K562 (cell line): ENCODE results near the gene QSOX2. TPM values are rescaled to one million over a fixed set of nuclear protein-coding genes. Genes with fewer than 3 reads are reported as not detected.

Experiments used
- ATF1 ChIP-seq, 2 experiments: fragments of 450-650 bp in 1 of 2; IDR thresholded peaks; 2 replicates each; pipeline ENCODE4 v1.6.1; 2016; ENCODE audit warnings: missing compliant biosample characterization in 1 of 2, missing genetic modification characterization in 1 of 2
- EZH2 ChIP-seq: IDR thresholded peaks from 2 replicates; pipeline ENCODE4 v1.6.1; 2012; ENCODE audit warnings: low read depth, mild to moderate bottlenecking, inconsistent platforms, low read length, borderline replicate concordance
- GATA2 ChIP-seq: sonication (generic); formaldehyde crosslinking; IDR thresholded peaks from 2 replicates; pipeline ENCODE4 v1.4.0; 2020; ENCODE audit warnings: mild to moderate bottlenecking, missing genetic modification reagents
- KLF13 ChIP-seq: fragments of 450-650 bp; IDR thresholded peaks from 2 replicates; pipeline ENCODE4 v1.6.1; 2016; ENCODE audit warnings: missing genetic modification characterization, low read depth, mild to moderate bottlenecking, missing compliant biosample characterization, moderate library complexity, borderline replicate concordance
- PCBP1 ChIP-seq: fragments of 200-400 bp; formaldehyde crosslinking; IDR thresholded peaks from 2 replicates; pipeline ENCODE4 v1.6.1; 2018; ENCODE audit warnings: mild to moderate bottlenecking, low read depth, low read length; ENCODE audit not compliant: poor library complexity, severe bottlenecking
- polyA plus RNA-seq, 8 experiments: library from polyadenylated mRNA; depleted of rRNA in 4 of 8; stranded (reverse) in 5 of 8; unstranded in 3 of 8; fragments of >200 nt; fragmentation: Nextera tagmentation in 2 of 8; fragmentation: Illumina TruSeq in 1 of 8; extraction: Ambion mirVana in 2 of 8; extraction: Trizol in 1 of 8; gene quantifications; 2 replicates each; pipeline versions ENCODE4 v1.2.1 to v1.2.3, GENCODE V29; 2011 to 2014; ENCODE audit warnings: inconsistent platforms in 1 of 8, missing spikeins in 1 of 8
- total RNA-seq, 7 experiments: library from RNA; depleted of rRNA in 6 of 7; stranded (reverse); fragments of >200 nt in 6 of 7; fragmentation: Illumina TruSeq in 2 of 7; extraction: Trizol in 2 of 7; gene quantifications; 2 replicates each; pipeline versions ENCODE4 v1.2.1 to v1.2.3, GENCODE V29; 2011 to 2021; ENCODE audit warnings: low replicate concordance in 1 of 7
- TF ChIP-seq, protein P1 (sequence below): fragments of 250-450 bp; sonication (Bioruptor Pico); IDR thresholded peaks from 2 replicates; pipeline ENCODE4 v1.4.0; 2020

Gene QSOX2
- total and polyA plus RNA-seq, 9 of the 15 experiments (the other 6 are each of a cell fraction or from before 2014, with no cell fraction given), result 0.51 to 23.7 (median 12.7) TPM

DNA sequence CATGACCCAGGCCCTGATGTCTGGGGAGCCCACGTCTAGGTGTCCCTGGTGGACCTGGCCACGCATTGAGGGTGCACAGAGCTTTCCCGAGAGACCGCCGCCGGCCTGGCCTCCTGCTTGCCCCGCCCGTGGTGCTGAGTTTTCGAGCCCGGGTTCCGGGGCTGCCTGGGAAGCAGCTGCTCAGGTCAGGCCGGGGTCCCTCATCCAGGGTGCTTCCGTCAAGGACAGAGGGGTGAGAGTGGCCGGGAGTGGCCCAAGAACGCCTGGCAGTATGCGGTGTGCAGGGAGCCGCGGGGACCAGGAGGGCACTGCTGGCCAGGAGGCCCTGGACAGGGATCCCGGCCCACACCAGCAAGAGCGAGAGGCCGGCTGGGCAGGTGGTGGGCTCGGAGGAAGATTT, 38.7 kb upstream of the QSOX2 start (continued):
- TF ChIP-seq ATF1 (CRISPR knock-in tag; IDR thresholded peaks at IDR 0.05), result no peak
- TF ChIP-seq ATF1 (tag; IDR thresholded peaks at IDR 0.05), result no peak
- TF ChIP-seq, protein P1, sequence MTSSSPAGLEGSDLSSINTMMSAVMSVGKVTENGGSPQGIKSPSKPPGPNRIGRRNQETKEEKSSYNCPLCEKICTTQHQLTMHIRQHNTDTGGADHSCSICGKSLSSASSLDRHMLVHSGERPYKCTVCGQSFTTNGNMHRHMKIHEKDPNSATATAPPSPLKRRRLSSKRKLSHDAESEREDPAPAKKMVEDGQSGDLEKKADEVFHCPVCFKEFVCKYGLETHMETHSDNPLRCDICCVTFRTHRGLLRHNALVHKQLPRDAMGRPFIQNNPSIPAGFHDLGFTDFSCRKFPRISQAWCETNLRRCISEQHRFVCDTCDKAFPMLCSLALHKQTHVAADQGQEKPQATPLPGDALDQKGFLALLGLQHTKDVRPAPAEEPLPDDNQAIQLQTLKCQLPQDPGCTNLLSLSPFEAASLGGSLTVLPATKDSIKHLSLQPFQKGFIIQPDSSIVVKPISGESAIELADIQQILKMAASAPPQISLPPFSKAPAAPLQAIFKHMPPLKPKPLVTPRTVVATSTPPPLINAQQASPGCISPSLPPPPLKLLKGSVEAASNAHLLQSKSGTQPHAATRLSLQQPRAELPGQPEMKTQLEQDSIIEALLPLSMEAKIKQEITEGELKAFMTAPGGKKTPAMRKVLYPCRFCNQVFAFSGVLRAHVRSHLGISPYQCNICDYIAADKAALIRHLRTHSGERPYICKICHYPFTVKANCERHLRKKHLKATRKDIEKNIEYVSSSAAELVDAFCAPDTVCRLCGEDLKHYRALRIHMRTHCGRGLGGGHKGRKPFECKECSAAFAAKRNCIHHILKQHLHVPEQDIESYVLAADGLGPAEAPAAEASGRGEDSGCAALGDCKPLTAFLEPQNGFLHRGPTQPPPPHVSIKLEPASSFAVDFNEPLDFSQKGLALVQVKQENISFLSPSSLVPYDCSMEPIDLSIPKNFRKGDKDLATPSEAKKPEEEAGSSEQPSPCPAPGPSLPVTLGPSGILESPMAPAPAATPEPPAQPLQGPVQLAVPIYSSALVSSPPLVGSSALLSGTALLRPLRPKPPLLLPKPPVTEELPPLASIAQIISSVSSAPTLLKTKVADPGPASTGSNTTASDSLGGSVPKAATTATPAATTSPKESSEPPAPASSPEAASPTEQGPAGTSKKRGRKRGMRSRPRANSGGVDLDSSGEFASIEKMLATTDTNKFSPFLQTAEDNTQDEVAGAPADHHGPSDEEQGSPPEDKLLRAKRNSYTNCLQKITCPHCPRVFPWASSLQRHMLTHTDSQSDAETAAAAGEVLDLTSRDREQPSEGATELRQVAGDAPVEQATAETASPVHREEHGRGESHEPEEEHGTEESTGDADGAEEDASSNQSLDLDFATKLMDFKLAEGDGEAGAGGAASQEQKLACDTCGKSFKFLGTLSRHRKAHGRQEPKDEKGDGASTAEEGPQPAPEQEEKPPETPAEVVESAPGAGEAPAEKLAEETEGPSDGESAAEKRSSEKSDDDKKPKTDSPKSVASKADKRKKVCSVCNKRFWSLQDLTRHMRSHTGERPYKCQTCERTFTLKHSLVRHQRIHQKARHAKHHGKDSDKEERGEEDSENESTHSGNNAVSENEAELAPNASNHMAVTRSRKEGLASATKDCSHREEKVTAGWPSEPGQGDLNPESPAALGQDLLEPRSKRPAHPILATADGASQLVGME, result no peak
- TF ChIP-seq EZH2, result no peak
- TF ChIP-seq PCBP1, result no peak
- TF ChIP-seq GATA2 (CRISPR knock-in tag), result no peak
- TF ChIP-seq KLF13 (tag), result no peak
- TF ChIP-seq, all 486 proteins: peak for 0
